Esophagus muscularis mucosa (tissue), 4 donors: ENCODE measurements around the gene SREBF1. TPM values are rescaled to one million over a fixed set of nuclear protein-coding genes. Genes with fewer than 3 reads are reported as not detected.

Experiments used
- DNase-seq: peaks from one replicate; pipeline ENCODE4 v3.0.0-alpha.2; 2017; ENCODE audit errors: extremely low spot score
- H3K27ac ChIP-seq, 4 donors: fragments of 200-600 bp; sonication (generic); replicated peaks in 1 of 4; 1 replicate in 3 of 4; 2 replicates in 1 of 4; pipeline ENCODE4 v1.5.1; 2016 to 2019; ENCODE audit warnings: mild to moderate bottlenecking in 1 of 4
- H3K27me3 ChIP-seq, 4 donors: fragments of 200-600 bp; sonication (generic); one replicate each; pipeline versions ENCODE4 v1.5.1 to v1.6.0; 2016 to 2019
- H3K36me3 ChIP-seq, 4 donors: fragments of 200-600 bp; sonication (generic); one replicate each; pipeline ENCODE4 v1.5.1; 2016 to 2019
- H3K4me1 ChIP-seq, 4 donors: fragments of 200-600 bp; sonication (generic); one replicate each; pipeline ENCODE4 v1.5.1; 2016 to 2019
- H3K4me3 ChIP-seq, 4 donors: fragments of 200-600 bp; sonication (generic); 1 replicate in 2 of 4; 2 replicates in 2 of 4; pipeline ENCODE4 v1.5.1; 2016 to 2019; ENCODE audit warnings: mild to moderate bottlenecking in 4 of 4, moderate library complexity in 1 of 4
- H3K9me3 ChIP-seq, 4 donors: fragments of 200-600 bp; sonication (generic); 1 replicate in 3 of 4; 2 replicates in 1 of 4; pipeline ENCODE4 v1.5.1; 2016 to 2019
- EP300 ChIP-seq: sonication (generic); formaldehyde crosslinking; IDR thresholded peaks from one replicate; pipeline ENCODE4 v1.6.1; 2017; ENCODE audit warnings: antibody characterized with exemption
- POLR2A ChIP-seq: fragments of 450-650 bp; IDR thresholded peaks from one replicate; pipeline ENCODE4 v1.6.1; 2017; ENCODE audit warnings: antibody characterized with exemption, moderate library complexity, mild to moderate bottlenecking, low read depth
- POLR2AphosphoS5 ChIP-seq, 2 donors: sonication (generic); formaldehyde crosslinking; IDR thresholded peaks; one replicate each; pipeline ENCODE4 v1.6.1; 2017; ENCODE audit warnings: antibody characterized with exemption in 2 of 2
- WGBS: methylation state at CpG from one replicate; pipeline ENCODE4 v1.1.5; 2018; 5-methylcytosine and 5-hydroxymethylcytosine counted together
- intact Hi-C: fragments of 100-400 bp; cut with DNase I; formaldehyde crosslinking; loops from one replicate; pipeline ENCODE4 v1.15.1; 2023
- small RNA-seq, 3 donors: library from RNA; depleted of rRNA; stranded (forward); fragments of <200 nt; gene quantifications; one replicate each; pipeline ENCODE3, GENCODE V24; 2016
- total RNA-seq, 4 donors: library from RNA; depleted of rRNA; stranded (reverse); fragments of >200 nt; gene quantifications; one replicate each; pipeline versions ENCODE4 v1.1.0 to v1.2.1, GENCODE V29; 2016
- TF ChIP-seq, protein P1 (sequence below), 3 experiments: fragments of 200-600 bp in 2 of 3; fragments of 450-650 bp in 1 of 3; sonication (generic) in 2 of 3; IDR thresholded peaks; one replicate each; pipeline ENCODE4 v1.5.1; 2017 to 2019; ENCODE audit warnings: antibody characterized with exemption in 3 of 3, mild to moderate bottlenecking in 2 of 3, moderate library complexity in 1 of 3

The SREBF1 gene
- total RNA-seq, 4 donors from 2014 or later, result 28.1 to 62.6 (median 39.7) TPM

DNA sequence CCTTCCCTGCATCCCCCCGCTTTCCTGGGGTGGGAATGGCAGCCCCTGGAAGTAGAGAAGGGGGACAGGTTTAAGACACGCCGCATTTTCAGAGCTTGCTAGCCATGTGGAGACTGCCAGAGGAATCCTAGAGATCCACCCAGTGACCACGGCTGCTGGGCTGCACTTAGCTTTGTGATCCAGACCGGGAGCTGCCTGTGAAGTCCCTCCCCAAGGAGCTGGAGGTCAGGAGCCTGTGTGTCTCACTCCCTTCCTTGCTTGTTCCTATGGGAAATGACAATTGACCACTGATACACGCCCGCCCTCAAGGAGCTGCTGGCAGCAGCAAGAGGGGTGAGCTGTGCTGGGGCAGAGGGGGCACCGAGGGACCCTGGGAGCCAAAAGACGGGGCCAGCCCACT is 73.7 kb downstream of the SREBF1 start:
- H3K27me3 ChIP-seq, result no peaks in the 10 kb centered on the region
- H3K36me3 ChIP-seq, result no peaks in the 10 kb centered on the region
- H3K27ac ChIP-seq, result peak overlapping the region in 3 of 4 donors; percentile 18 to 57 (median 46)
- intact Hi-C loops, result no loop called here
- no peaks in the 10 kb centered on the region for H3K9me3 ChIP-seq
- H3K4me1 ChIP-seq, result peaks cover 37 to 69% (median 59%) of the 10 kb centered on the region in 4 donors
- H3K4me3 ChIP-seq, result no peak overlapping the region
- DNase-seq, result no peak
- 64% methylated on average over 9 of the region's 9 CpGs for WGBS
- no peak for TF ChIP-seq EP300
- TF ChIP-seq POLR2AphosphoS5 (IDR thresholded peaks at IDR 0.05), result no peak
- TF ChIP-seq POLR2A, result no peak
- TF ChIP-seq, protein P1, sequence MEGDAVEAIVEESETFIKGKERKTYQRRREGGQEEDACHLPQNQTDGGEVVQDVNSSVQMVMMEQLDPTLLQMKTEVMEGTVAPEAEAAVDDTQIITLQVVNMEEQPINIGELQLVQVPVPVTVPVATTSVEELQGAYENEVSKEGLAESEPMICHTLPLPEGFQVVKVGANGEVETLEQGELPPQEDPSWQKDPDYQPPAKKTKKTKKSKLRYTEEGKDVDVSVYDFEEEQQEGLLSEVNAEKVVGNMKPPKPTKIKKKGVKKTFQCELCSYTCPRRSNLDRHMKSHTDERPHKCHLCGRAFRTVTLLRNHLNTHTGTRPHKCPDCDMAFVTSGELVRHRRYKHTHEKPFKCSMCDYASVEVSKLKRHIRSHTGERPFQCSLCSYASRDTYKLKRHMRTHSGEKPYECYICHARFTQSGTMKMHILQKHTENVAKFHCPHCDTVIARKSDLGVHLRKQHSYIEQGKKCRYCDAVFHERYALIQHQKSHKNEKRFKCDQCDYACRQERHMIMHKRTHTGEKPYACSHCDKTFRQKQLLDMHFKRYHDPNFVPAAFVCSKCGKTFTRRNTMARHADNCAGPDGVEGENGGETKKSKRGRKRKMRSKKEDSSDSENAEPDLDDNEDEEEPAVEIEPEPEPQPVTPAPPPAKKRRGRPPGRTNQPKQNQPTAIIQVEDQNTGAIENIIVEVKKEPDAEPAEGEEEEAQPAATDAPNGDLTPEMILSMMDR (IDR thresholded peaks at IDR 0.05), result no peak

DNA sequence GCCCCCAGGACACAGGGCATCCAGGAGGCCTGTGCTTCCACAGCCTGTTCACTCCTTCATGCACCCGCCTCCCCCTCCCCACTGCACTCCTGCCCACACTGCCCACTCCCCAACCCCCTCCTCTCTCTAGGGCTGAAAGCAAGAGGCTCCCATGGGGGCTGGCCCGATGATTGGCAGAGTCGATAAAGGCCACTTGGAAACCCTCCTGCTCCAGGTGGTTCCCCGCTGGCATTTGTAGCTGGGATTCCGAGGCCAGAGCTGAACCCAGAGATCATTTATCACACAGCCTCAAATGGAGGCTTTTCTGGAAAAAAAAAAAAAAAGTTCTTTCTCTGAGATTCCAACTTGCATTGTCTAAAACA is 74.1 kb downstream of the SREBF1 start:
- Histone ChIP-seq H3K36me3 (no peaks in the 10 kb centered on the region), H3K4me1 (peaks cover 37 to 69% (median 59%) of the 10 kb centered on the region in 4 donors), H3K27ac (peak overlapping the region in 2 of 4 donors; percentile 18 to 57), H3K4me3 (no peak overlapping the region), H3K27me3 (no peaks in the 10 kb centered on the region), H3K9me3 (no peaks in the 10 kb centered on the region)
- no peak for DNase-seq
- TF ChIP-seq POLR2A, result no peak
- TF ChIP-seq POLR2AphosphoS5 (IDR thresholded peaks at IDR 0.05), result no peak
- TF ChIP-seq EP300, result no peak
- TF ChIP-seq, protein P1 (IDR thresholded peaks at IDR 0.05), result no peak
- 47% methylated on average over 4 of the region's 5 CpGs for WGBS
- intact Hi-C loops, result no loop called here

Small RNA genes within 50 kb of the gene (small RNA-seq; reads per million reads assigned to genes)
- 0 to 0.08 (median 0) reads per million in 3 donors for gene MIR33B
- 0 to 0.51 (median 0.19) reads per million in 3 donors for gene MIR6777

Other genes with a start within 250 kb of the SREBF1 start
- gene PEMT, start 245.3 kb downstream of the SREBF1 start, total RNA-seq, result 10 to 100 TPM; 17.7 to 24.8 (median 20.6) TPM
- 10 to 100 TPM; 18.7 to 41.3 (median 28.3) TPM for gene RAI1, start 155.5 kb downstream of the SREBF1 start, total RNA-seq
- 10 to 100 TPM; 64.4 to 96.9 (median 75.0) TPM for gene TOM1L2, start 135.4 kb upstream of the SREBF1 start, total RNA-seq
- gene DRC3, start 135.9 kb upstream of the SREBF1 start, total RNA-seq, result 1 to 10 TPM in 2 of 4 donors, under 1 TPM in 2; 0.71 to 4.2 (median 1.4) TPM
- gene ATPAF2, start 202.2 kb upstream of the SREBF1 start, total RNA-seq, result 10 to 100 TPM; 10.4 to 26.1 (median 12.3) TPM
- gene GID4, start 202.4 kb upstream of the SREBF1 start, total RNA-seq, result 10 to 100 TPM; 33.1 to 39.8 (median 34.4) TPM